SHP77 (cell line): ENCODE data around the gene STUB1.

Experiments
- DNase-seq, 2 experiments: peaks; one replicate each; lab custom pipeline; 2025; lab: John Stamatoyannopoulos, UW

STUB1 gene

GRCh38 chr16:725463-726187 lies 45.4 kb downstream of the STUB1 start:
- DNase-seq, result no peak

- no peak for DNase-seq
Measured at GRCh38 chr16:726188-726437, 45.9 kb downstream of the STUB1 start.

- peak in 1 of 2 experiments; percentile 43 for DNase-seq
Measured at GRCh38 chr16:726438-727290, 46.5 kb downstream of the STUB1 start, which contains the start of the genes CCDC78 and HAGHL. CCDC78 (minus strand) TSS chr16:726443; CDS start chr16:726367, 76 bp downstream. HAGHL (plus strand) TSS chr16:727106; CDS start chr16:727510, 404 bp downstream.

GRCh38 chr16:727291-727977 lies 47.2 kb downstream of the STUB1 start:
- no peak for DNase-seq

- DNase-seq, result peak in 1 of 2 experiments; percentile 71
Measured at GRCh38 chr16:728131-728889, 48.1 kb downstream of the STUB1 start.

- DNase-seq, result no peak
Measured at GRCh38 chr16:728890-729744, 48.9 kb downstream of the STUB1 start.

- DNase-seq, result no peak
Measured at GRCh38 chr16:729768-730665, 49.8 kb downstream of the STUB1 start.

GRCh38 chr16:730666-731509 lies 50.7 kb downstream of the STUB1 start:
- no peak for DNase-seq

GRCh38 chr16:732332-732731 lies 52.1 kb downstream of the STUB1 start:
- DNase-seq, result no peak
